ENCODE data around the gene ABCG8.

Gene ABCG8

DNA sequence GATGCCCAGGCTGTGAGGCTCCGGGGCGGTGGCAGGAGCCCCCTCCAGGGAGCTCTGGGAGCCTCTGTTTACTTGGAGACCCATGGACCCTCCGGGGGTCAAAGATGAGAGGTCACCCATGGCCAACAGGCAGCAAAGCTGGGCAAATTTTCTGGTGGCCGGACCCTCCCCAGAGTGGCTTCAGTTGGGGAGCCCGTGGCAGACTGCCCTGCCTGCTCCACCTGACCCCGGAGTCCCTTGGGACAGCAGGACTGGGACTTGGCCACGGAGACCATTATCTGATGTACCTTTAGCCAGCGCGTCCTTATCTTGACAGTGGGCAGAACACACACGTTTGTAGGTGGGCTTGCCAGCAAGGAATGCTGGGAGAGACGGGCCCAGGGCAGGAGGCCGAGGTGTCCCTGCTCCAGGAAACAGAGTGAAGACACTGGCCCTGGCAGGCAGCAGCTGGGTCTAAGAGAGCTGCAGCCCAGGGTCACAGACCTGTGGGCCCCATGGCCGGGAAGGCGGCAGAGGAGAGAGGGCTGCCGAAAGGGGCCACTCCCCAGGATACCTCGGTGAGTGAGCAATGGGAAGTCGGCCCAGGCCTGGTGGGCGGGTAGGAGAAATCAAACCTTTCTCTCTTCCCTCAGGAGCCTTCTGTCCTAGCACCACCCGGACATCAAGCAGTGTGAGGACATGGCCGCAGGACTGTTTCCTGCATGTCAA lies at the start of gene ABCG8, which contains the start of gene ABCG5:
Gene ABCG8, plus strand, starts transcription at position 412 of the 708 bp plus-strand sequence. Its CDS starts 83 bp downstream, at position 495.
Gene ABCG5, minus strand, starts transcription at position 280 of the 708 bp plus-strand sequence. Its CDS starts 160 bp downstream, at position 120.
- no peak for DNase-seq (ENCODE audit: low read depth)

DNA sequence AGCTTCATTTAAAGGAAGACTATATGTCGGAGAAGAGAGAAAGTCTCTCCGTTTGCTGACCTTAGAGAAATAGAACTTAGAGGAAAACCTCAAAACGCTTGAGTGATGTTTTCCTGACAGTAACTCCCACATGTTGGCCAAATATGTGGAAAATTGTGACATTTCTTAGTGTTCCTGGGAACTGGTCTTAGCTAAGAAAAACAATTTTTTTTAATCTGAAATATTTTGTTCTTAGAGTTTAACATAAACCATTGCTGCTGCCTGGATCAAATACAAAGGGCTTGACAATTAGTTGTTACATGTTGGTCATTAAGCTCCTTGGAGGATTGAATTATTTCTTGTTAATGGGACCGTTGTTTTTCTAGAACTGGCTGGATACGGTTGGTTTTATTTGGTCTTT lies 48.6 kb upstream of the ABCG8 start:
- no peak for DNase-seq (ENCODE audit: low read depth)

DNA sequence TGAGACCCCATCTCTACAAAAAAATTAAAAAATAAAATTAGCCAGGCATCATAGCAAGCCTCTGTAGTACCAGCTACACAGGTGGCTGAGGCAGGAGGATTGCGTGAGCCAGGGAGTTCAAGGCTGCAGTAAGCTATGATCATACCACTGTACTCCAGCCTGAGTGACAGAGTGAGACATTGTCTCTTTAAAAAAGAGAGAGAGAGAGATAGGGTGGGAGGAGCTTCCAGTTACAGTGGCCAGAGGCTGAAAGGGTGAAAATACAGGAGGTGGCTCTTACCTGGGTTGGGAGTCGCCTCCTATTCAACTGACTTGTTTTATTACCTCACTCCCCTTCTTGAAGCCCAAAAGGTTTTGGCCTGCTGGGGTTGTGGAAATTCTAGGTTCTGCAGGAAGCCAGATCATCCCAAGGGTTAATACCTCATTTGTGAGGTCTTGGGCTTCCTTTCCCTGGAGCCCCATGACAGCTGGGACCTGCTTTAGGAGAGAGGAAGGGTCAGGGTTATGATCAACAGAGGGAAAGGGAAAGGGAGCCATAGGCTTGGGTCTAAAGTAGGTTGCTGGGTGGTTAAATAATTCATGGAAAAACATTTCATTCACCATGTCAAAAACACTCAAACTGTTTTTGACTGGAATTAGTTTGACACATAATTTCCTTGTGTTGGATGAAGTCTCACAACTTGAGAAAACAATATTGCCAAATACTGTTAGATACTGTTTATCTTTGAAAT lies 47.6 kb upstream of the ABCG8 start:
- no peak for DNase-seq (ENCODE audit: low read depth)

DNA sequence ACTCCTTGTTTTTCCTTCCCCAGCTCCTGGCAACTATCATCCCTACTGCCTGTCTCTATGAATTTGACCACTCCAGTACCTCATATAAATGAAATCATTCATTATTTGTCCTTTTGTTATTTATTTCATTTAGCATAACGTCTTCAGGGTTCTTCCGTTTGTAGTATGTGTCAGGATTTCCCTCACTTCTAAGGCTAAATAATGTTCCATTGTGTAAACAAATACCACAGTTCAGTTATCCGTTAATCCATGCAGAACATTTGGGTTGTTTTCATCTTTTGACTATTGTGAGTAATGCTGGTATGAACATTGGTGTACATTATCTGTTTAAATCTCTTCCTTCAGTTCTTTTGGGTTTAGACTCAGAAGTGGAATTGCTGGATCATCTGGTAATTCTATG lies 46.1 kb upstream of the ABCG8 start:
- DNase-seq (ENCODE audit: low read depth): no peak

DNA sequence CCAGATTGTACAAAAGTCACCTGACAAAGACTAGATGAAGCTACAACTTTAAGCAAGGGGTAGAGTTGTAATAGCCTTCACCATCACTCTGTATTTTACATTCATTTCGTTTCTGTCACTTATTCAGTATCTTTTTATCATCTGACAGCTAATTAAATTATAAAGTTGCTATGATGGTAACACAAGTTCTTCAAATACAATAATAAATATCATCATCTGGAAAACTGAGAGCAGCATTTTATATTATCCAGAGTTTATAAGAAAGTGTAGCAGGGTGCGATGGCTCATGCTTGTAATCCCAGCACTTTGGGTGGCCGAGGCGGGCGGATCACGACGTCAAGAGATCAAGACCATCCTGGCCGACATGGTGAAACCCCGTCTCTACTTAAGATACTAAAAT lies 43.8 kb upstream of the ABCG8 start:
- no peak for DNase-seq (ENCODE audit: low read depth)

DNA sequence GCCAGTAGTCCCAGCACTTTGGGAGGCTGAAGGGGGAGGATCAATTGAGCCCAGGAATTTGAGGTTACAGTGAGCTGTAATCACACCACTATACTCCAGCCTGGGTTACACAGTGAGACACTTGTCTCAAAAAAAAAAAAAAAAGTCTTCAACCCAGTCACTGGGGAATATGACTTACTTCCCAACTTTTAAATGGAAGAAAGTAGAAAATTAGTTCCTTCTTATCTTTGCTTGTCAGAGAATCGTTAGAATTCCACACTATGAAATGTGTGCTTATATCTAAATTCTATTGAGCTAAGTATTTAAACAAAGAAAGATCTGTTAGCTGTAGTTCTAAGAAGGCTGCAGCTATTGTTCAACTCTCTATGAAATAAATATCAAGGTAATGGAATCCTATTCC lies 42.6 kb upstream of the ABCG8 start:
- no peak for DNase-seq (ENCODE audit: low read depth)

DNA sequence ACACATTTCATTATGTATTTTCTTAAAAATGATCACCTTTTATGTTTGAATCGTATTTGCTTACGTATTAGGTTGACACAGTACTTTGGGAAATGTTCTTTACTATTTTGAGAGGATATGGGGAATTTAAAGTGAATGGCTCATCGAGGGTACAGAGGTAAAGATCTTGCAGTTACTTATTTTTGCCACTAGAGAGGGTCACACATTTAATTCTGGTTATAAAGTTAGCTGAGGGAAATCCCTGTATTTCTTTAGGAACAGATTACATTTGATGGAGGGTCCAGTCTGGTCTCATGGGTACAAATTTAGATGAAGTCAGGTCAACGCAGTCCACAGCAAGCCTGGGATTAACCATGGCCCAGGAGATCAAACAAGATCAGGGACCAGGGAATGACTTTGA lies 40.5 kb upstream of the ABCG8 start:
- DNase-seq (ENCODE audit: low read depth): no peak

DNA sequence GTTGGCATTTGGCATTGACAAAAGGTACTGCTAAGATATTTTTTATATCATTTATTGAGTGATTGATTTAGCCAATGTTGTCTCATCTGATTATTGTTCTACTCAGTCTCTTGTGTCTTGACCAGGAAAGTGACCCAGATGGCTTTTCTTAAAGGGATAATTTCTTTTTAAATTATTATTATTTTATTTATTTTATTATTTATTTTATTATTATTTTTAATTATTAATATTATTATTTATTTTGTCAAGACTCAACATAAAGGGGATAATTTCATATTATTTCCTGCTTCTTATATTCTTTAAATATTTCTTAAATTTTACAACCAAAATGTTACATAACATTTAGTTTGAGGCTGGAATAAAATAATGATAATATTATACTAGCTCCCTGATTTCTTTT lies 37.9 kb upstream of the ABCG8 start:
- DNase-seq (ENCODE audit: low read depth): no peak

DNA sequence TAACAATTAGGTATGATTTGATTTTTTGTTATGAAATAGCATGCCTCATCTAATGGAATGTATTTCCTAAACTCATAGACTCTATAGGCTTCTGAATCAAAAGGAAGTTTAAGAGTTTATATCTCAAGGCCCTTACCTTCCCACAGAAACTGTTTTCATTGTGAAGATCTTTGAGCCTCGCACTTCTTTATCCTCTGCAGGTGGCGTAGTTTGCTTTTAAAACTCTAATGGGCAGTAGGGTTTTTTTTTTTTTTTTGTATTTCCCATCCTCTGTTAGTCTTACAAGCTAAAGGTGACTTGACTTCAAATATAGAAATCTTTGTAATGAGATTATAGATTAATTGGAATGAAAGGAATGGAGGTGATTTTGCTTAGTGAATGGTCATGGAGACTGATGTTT lies 36.6 kb upstream of the ABCG8 start:
- no peak for DNase-seq (ENCODE audit: low read depth)

DNA sequence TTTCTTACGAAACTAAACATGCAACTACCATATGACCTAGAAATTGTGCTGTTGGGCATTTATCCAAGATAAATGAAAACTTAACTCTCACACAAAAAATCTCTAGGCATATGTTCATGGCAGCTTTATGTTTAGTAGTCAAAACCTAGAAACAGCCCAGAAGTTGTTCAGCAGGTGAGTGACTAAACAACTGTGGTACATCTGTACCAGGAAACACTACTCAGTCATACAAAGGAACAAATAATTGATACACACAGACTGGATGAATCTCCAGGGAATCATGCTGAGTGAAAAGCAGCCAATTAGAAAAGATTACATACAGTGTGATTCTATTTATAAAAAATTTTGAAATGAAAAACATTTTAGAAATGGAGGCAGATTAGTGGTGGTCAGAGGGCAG lies 35.7 kb upstream of the ABCG8 start:
- no peak for DNase-seq (ENCODE audit: low read depth)

DNA sequence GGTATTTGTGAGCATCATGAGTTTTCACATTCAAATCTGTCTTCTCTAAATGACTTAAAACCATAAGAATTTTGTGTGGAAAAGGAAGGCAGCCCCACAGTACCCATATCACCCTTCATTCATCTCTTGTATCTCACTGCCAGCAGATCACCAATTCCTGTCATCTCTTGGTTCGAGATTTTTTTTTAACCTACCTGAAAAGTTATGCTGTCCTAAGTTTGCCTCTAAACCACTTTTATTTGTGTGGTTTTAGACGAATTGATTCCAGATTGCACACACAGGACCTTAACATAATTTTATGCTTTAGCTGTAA lies 32.1 kb upstream of the ABCG8 start:
- DNase-seq (ENCODE audit: low read depth): no peak

DNA sequence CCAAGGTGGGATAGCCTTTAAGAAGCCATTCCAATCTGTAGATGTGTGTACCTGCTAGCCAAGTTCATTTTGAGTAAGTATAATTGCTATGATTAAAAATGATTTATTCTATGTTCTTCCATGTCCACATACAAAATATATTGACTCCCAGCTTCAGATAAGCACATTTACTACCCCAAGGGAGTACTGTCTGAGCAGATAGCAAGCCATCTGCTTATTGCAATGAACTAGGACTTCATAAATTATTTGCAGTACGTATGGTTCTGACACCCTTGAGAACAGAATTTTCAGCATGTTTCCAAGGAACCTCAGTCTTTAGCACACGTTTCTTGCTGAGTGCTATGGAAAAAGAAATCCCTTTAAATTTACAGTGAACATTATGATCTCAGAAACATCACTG lies 28.3 kb upstream of the ABCG8 start:
- DNase-seq (ENCODE audit: low read depth): no peak

DNA sequence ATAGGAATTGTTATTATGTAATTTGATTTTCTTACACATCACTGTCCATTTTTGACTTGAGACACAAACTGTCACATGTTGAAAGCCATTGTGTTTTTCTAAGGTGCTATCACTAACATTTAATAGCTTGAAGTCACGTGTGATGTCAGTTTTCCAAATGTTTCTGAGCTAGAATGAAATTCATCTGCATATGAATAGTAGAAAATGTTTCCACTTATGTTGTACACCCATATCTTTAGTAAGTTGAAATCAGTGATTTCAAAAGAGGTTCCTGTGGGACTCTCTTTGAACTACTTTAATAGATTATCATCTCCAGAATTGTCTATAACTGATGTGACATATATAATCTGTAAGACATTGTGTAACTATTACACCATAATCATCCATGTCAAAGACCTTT lies 27.9 kb upstream of the ABCG8 start:
- DNase-seq (ENCODE audit: low read depth): no peak

DNA sequence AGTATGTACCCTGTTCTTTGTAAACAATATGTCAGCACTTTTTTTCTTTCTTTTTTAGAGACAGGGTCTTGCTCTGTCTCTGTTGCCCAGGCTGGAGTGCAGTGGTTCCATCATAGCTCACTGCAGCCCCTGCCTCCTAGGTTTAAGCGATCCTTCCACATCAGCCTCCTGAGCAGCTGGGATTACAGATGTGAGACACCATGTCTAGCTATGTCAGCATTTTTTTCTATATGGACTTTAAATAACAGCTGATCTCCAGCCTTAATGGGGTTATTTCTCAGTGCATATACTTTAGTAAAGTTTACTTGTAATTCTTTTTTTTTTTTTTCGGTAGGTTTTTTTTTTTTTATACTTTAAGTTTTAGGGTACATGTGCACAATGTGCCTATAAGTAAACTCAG lies 26.8 kb upstream of the ABCG8 start:
- no peak for DNase-seq (ENCODE audit: low read depth)

DNA sequence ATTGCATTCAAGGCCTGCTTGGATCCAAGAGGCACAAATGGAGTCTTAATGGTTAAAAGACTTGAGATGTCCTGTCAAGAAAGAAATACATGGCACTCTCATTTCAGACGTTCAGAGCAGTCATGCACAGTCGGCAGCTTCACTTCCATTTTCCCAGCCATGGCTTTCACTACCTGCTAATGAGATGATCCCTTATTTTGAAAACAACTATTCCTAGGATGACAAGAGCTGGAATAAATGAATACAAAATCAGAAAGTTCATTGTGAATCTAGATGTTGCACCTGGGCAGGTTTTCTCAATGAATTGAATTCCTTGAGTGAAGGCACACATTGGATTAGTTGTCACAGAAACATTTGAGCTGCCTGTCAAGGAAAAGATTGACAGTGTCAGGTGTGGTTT lies 25.8 kb upstream of the ABCG8 start:
- no peak for DNase-seq (ENCODE audit: low read depth)

DNA sequence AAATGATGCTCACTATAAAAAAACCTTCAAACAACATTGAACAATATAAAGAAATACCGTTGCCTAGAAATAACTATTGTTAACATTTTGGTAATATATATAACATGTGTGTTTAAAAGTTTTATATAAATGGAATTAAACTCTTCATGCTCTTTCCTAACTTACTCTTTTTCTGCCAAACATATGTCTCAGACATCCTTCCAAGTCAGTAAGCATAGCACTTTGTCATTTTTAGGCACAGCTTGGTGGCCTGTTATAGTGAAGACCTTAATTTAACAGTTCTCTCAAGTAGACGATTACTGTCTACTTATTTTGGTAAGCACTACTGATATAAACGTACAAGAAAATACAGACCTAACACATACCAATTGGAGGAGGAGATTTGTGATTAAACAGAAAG lies 24.1 kb upstream of the ABCG8 start:
- DNase-seq (ENCODE audit: low read depth): no peak

DNA sequence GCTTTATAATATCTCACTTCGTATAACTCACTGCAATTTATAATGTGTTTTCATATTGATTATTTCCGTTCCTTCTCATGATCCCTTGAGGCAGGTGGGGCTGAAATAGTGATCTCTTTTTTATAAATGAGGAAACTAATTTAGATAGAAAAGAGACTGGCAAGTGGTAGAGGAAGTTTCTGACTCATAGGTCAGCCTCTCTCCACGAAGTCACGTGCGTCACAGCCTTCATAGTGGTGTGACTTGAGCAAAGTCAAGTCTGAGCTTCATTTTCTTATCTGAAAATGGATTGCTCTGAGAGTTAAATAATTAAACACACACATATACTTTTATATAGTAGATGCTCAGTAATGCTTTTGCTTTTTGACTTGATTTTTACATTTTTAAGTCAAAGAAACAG lies 20.0 kb upstream of the ABCG8 start:
- DNase-seq (ENCODE audit: low read depth): no peak

DNA sequence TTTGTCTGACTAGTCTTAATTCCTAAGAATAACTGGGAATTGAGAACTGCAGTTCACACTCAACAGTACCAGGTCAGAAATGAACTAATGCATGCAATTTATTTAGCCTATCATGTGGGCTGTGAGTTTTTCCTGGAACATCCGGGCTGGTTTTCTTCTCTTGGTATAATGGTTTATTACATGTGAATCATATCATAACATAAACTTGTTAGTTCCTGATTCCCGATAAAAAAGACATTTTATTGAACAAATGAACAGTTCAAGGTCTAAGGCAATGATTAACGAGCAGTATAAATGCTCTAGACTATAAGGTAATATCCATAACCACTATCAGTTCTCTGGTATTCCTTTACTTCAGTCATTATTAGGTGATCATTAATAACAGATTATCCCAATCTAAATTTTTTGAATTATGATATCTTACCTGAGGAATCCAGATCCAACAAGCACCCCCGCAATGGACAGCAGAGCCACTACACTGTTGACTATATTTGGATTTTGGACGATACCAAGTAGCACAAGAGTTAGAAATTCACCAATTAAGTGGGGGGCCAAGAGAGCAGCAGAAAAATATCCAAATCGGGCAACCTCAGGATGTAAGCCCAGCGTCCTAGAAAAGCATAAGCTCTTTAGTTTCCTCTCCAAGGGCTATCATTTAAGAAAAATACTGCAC lies 19.1 kb upstream of the ABCG8 start:
- DNase-seq (ENCODE audit: low read depth): no peak

DNA sequence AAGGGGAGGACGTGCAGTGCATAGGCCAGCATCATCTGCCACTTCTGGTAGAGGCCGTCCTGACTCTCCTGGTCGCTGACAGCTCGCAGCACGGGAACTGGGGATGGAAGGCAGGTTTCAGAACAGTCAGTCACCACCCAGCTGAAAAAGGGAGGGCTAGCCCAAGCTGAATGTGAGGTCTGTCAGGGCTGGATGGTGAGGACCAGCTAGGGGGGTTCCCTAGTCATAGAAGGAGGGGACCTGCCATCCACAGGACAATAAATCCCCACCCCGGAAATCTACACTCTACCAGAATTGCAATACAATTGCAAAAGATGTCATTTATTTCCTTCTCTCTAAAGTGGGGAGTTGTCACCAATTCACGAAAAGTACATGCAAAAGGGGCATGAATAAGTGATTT lies 15.9 kb upstream of the ABCG8 start:
- DNase-seq (ENCODE audit: low read depth): no peak

DNA sequence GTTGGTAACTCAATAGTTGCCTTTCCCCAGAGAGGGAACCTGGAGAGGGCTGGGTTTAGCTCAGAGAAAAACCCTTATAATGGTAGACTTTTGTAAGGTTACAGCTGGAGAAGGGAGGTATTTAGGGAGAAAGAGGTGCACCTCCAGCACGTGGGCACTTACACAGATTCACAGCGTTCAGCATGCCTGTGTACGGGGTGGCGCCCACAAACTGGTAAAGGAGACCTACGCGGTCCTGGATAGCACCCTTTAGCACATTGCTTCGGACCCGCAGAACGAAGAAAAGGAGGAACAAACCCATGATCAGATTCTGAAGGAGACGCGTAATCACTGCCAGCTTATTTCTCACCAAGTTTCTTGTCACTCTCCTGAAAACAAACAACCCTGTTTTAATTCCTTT lies 15.0 kb upstream of the ABCG8 start:
- no peak for DNase-seq (ENCODE audit: low read depth)

DNA sequence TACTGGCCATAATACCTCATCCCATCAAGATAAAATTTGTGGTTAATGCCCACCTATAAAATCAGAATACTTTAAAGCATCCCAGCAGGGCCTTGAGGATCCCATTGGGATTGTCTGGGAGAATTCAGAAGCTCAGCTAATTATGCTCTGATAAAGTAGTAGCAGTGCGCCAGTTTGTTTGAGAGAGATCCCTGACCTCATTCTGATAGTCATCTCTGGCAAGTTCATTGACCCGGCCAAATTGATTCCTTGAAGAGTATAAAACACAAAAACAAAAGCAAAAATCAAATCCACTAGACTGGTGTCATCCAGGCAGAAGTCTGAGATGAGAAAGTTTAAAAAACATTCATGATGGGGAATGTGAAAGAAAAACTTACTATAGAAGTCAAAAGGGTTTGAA lies 14.3 kb upstream of the ABCG8 start:
- DNase-seq (ENCODE audit: low read depth): no peak

DNA sequence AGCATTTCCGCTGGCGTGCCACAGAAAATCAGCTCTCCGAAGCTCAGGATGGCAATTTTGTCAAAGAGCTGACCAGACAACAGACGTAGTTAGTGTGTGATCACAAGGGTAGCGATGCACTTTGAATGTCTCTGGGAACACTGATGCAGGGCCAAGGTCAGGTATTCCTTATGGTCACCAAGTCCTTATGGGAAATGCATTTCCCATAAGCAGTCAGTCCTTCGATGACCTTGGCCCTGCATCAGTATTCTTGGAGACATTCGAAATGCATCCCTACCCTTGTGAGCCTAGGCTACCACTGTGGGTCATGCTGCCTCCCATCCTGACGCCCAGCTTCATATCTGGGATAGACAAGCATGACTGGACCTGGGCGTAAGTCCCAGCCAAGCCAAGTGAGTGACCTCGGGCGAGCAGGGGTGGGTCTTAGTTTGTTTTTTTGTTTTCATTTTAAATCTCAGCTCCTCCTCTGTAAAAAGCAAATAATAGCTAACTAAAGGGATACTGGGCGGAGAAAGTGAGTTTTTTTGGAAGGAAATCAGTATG lies 13.7 kb upstream of the ABCG8 start:
- DNase-seq (ENCODE audit: low read depth): no peak

DNA sequence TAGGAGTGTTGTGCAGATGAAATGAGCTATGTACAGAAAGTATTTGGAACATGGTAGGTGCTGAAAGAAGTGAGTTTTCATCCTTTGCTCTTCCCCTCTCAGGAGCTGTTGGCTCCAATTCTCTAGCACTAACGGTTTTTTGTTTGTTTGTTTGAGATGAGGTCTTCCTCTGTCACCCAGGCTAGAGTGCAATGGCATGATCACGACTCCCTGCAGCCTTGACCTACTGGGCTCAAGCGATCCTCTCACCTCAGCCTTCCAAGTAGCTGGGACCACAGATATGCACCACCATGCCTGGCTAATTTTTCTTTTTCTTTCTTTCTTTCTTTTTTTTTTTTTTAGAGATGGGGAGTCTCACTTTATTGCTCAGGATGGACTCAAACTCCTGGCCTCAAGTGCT lies 12.9 kb upstream of the ABCG8 start:
- DNase-seq (ENCODE audit: low read depth): no peak

Measured in stimulated activated CD8-positive, alpha-beta memory T cell treated with anti-CD3 and anti-CD28 coated beads, Interleukin-12 subunit alpha, Interleukin-12 subunit beta, amount 100 ng/mL, for 1 hour (primary cell).